Stimulated activated CD4-positive, alpha-beta T cell treated with anti-CD3 and anti-CD28 coated beads, Interleukin-12 subunit alpha, Interleukin-12 subunit beta, amount 100 ng/mL, for 48 hours (primary cell): ENCODE measurements around the gene TMTC3.
A peak's percentile ranks its signal among the peaks of the same experiment; 100 is the strongest.
"Not testable (repeated sequence)": the region's sequence is repeated elsewhere in the genome, so short reads cannot be mapped to it uniquely, and the experiment has no call there.

Experiments
- DNase-seq, 3 donors: peaks; one replicate each; pipeline ENCODE4 v3.0.0-alpha.2; 2020; ENCODE audit warnings: low read depth in 2 of 3, low spot score in 1 of 3

The TMTC3 gene

GRCh38 chr12:88141774-88142609 is at the start of gene TMTC3, which contains the start of gene CEP290:
TMTC3 (plus strand) TSS chr12:88142307; CDS start chr12:88148316, 6,009 bp downstream.
CEP290 (minus strand) TSS chr12:88142088; CDS start chr12:88141307, 781 bp downstream.
- DNase-seq = peak; percentile 79 to 90 (median 86)

- DNase-seq = no peak
Measured at GRCh38 chr12:88092771-88093170, 49.3 kb upstream of the TMTC3 start.

- DNase-seq = no peak
Measured at GRCh38 chr12:88093573-88093972, 48.5 kb upstream of the TMTC3 start.

GRCh38 chr12:88108021-88108420 is 34.1 kb upstream of the TMTC3 start:
- no peak for DNase-seq

GRCh38 chr12:88111074-88111652 is 30.9 kb upstream of the TMTC3 start:
- DNase-seq = no peak

- DNase-seq = no peak
Measured at GRCh38 chr12:88113871-88114270, 28.2 kb upstream of the TMTC3 start.

DNA sequence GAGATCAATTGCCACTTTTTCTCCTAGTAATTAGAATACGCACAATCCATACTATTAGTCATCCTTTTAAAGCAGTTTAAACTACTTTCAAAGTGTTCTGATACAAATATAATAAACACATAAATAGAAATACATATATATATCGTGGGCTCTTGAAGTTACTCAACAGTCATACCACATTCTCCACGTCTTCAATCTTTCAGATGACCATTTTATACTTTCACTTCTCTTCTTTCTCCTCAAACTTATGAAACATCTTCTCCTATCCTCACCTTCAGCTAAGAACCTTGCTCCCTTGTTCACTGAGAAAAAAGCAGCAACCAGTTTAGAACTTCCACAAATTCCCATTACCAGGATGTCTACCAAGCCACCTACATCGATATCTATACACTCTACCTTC is 19.4 kb upstream of the TMTC3 start:
- no peak for DNase-seq

DNA sequence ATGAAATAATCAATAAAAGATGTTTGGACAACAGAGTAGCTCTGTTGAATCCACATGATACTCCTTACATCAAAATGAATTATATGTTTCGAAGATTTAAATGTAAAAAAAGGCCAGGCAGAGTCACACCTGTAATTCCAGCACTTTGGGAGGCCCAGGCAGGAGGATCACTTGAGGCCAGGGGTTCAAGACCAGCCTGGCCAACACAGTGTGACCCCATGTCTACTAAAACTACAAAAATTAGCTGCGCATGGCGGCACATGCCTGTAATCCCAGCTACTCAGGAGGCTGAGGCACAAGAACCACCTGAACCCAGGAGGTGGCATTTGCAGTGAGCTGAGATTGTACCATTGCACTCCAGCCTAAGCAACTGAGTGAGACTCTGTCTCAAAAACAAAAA is 15.0 kb upstream of the TMTC3 start:
- DNase-seq = no peak

GRCh38 chr12:88127855-88128254 is 14.3 kb upstream of the TMTC3 start:
- DNase-seq = no peak

DNA sequence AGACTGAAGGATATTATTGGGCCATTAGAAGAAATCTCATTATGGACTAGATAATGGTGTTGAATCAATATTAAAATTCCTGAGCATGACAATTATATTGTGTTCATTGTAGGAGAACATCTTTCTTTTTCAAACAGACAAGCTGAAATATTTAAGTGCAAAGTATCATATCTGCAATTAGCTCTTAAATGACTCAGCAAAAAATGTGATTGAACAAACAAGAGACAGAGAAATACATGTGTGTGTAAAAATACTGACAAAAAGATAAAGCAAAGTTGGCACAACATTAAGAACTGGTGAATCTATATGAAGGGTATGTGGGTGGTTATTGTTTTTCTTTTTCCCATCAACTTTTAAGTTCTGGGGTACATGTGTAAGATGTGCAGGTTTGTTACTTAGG is 9.7 kb upstream of the TMTC3 start:
- DNase-seq = no peak

GRCh38 chr12:88133181-88133580 is 8.9 kb upstream of the TMTC3 start:
- DNase-seq = not testable (repeated sequence)

GRCh38 chr12:88139711-88140110 is 2.4 kb upstream of the TMTC3 start:
- DNase-seq = not testable (repeated sequence)

DNA sequence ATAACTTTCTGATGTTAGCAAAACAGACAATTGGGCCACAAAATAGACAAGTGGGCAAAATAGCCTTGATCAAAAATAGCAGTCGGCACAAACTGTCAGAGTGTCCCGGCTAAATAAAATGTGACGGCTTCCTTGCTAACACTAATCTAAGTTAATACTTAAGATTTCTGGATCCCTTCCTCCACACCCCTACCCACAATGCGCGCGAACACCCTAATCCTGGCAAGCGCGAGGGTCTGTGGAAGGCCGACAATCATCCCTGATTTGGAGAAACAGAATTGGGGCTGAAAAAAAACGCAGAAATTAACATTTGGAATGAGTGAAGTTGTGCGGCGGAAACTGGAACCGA is 708 bp upstream of the TMTC3 start:
- DNase-seq = no peak

- peak in 1 of 3 donors; percentile 6 for DNase-seq
Measured at GRCh38 chr12:88142610-88142991, 494 bp downstream of the TMTC3 start.

GRCh38 chr12:88144037-88144436 is 1.9 kb downstream of the TMTC3 start:
- DNase-seq = no peak

GRCh38 chr12:88144546-88145468 is 2.7 kb downstream of the TMTC3 start:
- DNase-seq = no peak

DNA sequence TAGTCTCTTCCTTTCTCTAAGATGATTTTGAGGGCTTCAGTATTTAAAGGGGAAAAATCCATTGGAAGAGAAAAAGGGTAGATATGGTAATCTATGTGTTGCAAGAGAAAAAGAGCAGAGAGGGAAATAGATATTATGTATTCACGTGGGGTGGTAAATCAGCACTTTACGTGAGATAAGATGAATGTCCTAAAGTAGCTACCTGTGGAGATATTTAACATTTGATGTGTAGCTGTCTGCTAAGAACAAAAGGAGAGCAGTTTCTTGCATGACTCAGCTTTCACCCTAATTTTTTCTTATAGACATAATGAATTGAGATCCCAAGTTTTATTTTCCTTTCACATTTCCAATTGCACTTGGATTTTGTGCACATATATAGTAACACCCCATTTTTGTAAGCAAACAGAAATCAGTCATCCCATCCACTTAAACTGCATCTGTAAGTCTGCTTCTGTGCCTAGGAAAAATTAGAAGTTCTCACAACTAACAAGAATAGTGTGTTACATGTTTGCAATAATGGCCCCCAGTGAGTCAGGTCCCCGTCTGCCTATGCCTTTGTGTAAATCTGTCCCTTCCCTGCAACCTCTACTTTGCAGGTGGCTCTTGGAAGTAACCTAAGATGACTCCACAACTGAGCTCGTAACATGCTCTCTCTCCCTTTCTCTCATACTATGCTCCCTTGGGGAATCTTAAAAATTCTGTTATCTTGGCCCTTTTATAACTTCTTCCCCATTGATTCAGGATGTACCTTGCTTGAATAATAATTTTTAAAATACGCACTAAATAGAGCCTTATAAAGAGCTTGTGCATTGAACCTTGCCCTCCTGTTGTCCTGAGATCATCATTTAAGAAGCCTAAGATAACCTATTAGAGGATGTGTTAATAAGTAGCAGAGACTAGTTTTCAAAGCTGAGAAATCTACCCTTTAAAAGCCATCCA is 3.7 kb downstream of the TMTC3 start:
- DNase-seq = no peak

GRCh38 chr12:88150063-88150462 is 8.0 kb downstream of the TMTC3 start:
- no peak for DNase-seq

GRCh38 chr12:88153959-88154358 is 11.9 kb downstream of the TMTC3 start:
- no peak for DNase-seq

GRCh38 chr12:88156075-88156654 is 14.1 kb downstream of the TMTC3 start:
- no peak for DNase-seq
